IMR-90 (cell line): Measurements from ENCODE around the gene CCNI.

Source experiments
- CHD1 ChIP-seq: IDR thresholded peaks from 2 replicates; pipeline ENCODE4 v1.6.1; 2012; ENCODE audit warnings: low read depth, low read length, improper control_type of control experiment
- CTCF ChIP-seq: conservative IDR thresholded peaks from 2 replicates; pipeline ENCODE4 v1.5.1; 2012; ENCODE audit warnings: mild to moderate bottlenecking, low read depth, low read length, improper control_type of control experiment
- POLR2A ChIP-seq: IDR thresholded peaks from 2 replicates; pipeline ENCODE4 v1.6.1; 2012; ENCODE audit warnings: mild to moderate bottlenecking, low read depth, low read length
- SMC3 ChIP-seq: fragments of 150-350 bp; IDR thresholded peaks from 2 replicates; pipeline ENCODE4 v1.6.1; 2016; ENCODE audit warnings: low read depth, mild to moderate bottlenecking, antibody characterized with exemption, low read length, moderate library complexity

GRCh38 chr4:77076889-77077635, 1.3 kb upstream of the CCNI start:
- TF ChIP-seq POLR2A (no peak), CTCF (no peak), SMC3 (no peak), CHD1 (no peak)
